22Rv1 (cell line): ENCODE measurements around the gene POLR2A.
"Not testable (repeated sequence)": the region's sequence is repeated elsewhere in the genome, so short reads cannot be mapped to it uniquely, and the experiment has no call there.

Experiments
- ZFX ChIP-seq: fragments of 450-650 bp; IDR thresholded peaks from 2 replicates; pipeline ENCODE4 v1.6.1; 2017; ENCODE audit warnings: antibody characterized with exemption, borderline replicate concordance
- TF ChIP-seq, protein P1 (sequence below): fragments of 450-650 bp; IDR thresholded peaks from 2 replicates; pipeline ENCODE4 v1.5.1; 2017; ENCODE audit warnings: mild to moderate bottlenecking

DNA sequence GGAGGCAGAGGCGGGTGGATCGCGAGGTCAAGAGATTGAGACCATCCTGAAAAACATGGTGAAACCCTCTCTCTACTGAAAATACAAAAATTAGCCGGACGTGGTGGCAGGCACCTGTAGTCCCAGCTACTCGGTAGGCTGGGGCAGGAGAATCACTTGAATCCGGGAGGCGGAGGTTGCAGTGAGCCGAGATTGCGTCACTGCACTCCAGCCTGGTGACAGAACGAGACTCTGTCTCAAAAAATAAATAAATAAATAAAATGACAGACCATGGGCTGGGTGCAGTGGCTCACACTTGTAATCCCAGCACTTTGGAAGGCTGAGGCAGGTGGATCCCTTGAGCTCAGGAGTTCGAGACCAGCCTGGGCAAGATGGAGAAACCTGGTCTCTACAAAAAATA lies 14.3 kb upstream of the POLR2A start:
- TF ChIP-seq, protein P1, sequence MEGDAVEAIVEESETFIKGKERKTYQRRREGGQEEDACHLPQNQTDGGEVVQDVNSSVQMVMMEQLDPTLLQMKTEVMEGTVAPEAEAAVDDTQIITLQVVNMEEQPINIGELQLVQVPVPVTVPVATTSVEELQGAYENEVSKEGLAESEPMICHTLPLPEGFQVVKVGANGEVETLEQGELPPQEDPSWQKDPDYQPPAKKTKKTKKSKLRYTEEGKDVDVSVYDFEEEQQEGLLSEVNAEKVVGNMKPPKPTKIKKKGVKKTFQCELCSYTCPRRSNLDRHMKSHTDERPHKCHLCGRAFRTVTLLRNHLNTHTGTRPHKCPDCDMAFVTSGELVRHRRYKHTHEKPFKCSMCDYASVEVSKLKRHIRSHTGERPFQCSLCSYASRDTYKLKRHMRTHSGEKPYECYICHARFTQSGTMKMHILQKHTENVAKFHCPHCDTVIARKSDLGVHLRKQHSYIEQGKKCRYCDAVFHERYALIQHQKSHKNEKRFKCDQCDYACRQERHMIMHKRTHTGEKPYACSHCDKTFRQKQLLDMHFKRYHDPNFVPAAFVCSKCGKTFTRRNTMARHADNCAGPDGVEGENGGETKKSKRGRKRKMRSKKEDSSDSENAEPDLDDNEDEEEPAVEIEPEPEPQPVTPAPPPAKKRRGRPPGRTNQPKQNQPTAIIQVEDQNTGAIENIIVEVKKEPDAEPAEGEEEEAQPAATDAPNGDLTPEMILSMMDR, result not testable (repeated sequence)
- TF ChIP-seq ZFX, result not testable (repeated sequence)
